DMS114 treated with DMSO at 0.1 percent for 48 hours (cell line): ENCODE measurements around the gene CAMK1D.

Experiments used
- DNase-seq: peaks from one replicate; lab custom pipeline; 2025; ENCODE audit not compliant: unreplicated experiment; lab: John Stamatoyannopoulos, UW

The CAMK1D gene

GRCh38 chr10:12780634-12781601 lies 431.6 kb downstream of the CAMK1D start:
- DNase-seq: no peak

- no peak for DNase-seq
Observed at GRCh38 chr10:12781976-12782375, 432.6 kb downstream of the CAMK1D start.

- DNase-seq: peak; percentile 19
Observed at GRCh38 chr10:12782537-12782936, 433.2 kb downstream of the CAMK1D start.

- no peak for DNase-seq
Observed at GRCh38 chr10:12783293-12783692, 433.9 kb downstream of the CAMK1D start.

- DNase-seq: no peak
Observed at GRCh38 chr10:12784646-12785045, 435.3 kb downstream of the CAMK1D start.

- no peak for DNase-seq
Observed at GRCh38 chr10:12785415-12785831, 436.1 kb downstream of the CAMK1D start.

GRCh38 chr10:12787297-12787696 lies 437.9 kb downstream of the CAMK1D start:
- DNase-seq: no peak

GRCh38 chr10:12788277-12788676 lies 438.9 kb downstream of the CAMK1D start:
- no peak for DNase-seq

GRCh38 chr10:12790270-12790669 lies 440.9 kb downstream of the CAMK1D start:
- DNase-seq: no peak

- no peak for DNase-seq
Observed at GRCh38 chr10:12791728-12792127, 442.4 kb downstream of the CAMK1D start.

GRCh38 chr10:12792889-12793556 lies 443.7 kb downstream of the CAMK1D start:
- no peak for DNase-seq

- no peak for DNase-seq
Observed at GRCh38 chr10:12795315-12796110, 446.2 kb downstream of the CAMK1D start.

- no peak for DNase-seq
Observed at GRCh38 chr10:12796401-12797160, 447.2 kb downstream of the CAMK1D start.

- no peak for DNase-seq
Observed at GRCh38 chr10:12797471-12798262, 448.3 kb downstream of the CAMK1D start.

- no peak for DNase-seq
Observed at GRCh38 chr10:12799144-12799543, 449.8 kb downstream of the CAMK1D start.

GRCh38 chr10:12799714-12800113 lies 450.4 kb downstream of the CAMK1D start:
- no peak for DNase-seq

- DNase-seq: no peak
Observed at GRCh38 chr10:12800302-12800701, 451.0 kb downstream of the CAMK1D start.

- no peak for DNase-seq
Observed at GRCh38 chr10:12801214-12802087, 452.1 kb downstream of the CAMK1D start.

- no peak for DNase-seq
Observed at GRCh38 chr10:12803776-12804175, 454.4 kb downstream of the CAMK1D start.
